IMR-90 (cell line): ENCODE results near the gene CAMK2G. TPM values are rescaled to one million over a fixed set of nuclear protein-coding genes. Genes with fewer than 3 reads are reported as not detected.
A peak's percentile ranks its signal among the peaks of the same experiment; 100 is the strongest.

Experiments
- ATAC-seq: fragments of 200-7000 bp; cut with Tn5 transposase; 2 replicates; pipeline ENCODE4 v1.9.1; 2020; ENCODE audit warnings: low read depth, mild to moderate bottlenecking, moderate library complexity
- BruUV-seq: library from RNA; stranded (reverse); fragments of 400-500 nt; replicated peaks from 2 replicates; lab custom pipeline; 2021; lab: Mats Ljungman, UMichigan
- CTCF ChIA-PET: fragments of 300-600 bp; formaldehyde crosslinking; extraction: SDS; loops from one replicate; lab custom pipeline; 2021; ENCODE audit warnings: antibody characterized with exemption; lab: Yijun Ruan, JAX
- POLR2A ChIA-PET: fragments of 300-600 bp; sonication (Branson Sonifier 250); formaldehyde crosslinking; loops from one replicate; lab custom pipeline; 2022; ENCODE audit warnings: antibody characterized with exemption; ENCODE audit not compliant: unreplicated experiment; lab: Charles Lee
- DNase-seq: peaks from one replicate; pipeline ENCODE4 v3.0.0; 2013
- H2AFZ ChIP-seq: replicated peaks from 2 replicates; pipeline ENCODE3; 2013; ENCODE audit warnings: low read length, mild to moderate bottlenecking; ENCODE audit not compliant: poor library complexity
- H2AK5ac ChIP-seq: 2 replicates; pipeline ENCODE4 v1.6.1; 2013; ENCODE audit warnings: low read depth, low read length, inconsistent platforms
- H2AK9ac ChIP-seq: replicated peaks from 2 replicates; pipeline ENCODE3; 2013; ENCODE audit warnings: mild to moderate bottlenecking, low read depth, low read length, moderate library complexity; ENCODE audit not compliant: poor library complexity
- H2BK120ac ChIP-seq: 2 replicates; pipeline ENCODE4 v1.6.1; 2013; ENCODE audit warnings: low read depth, low read length, inconsistent platforms
- H2BK15ac ChIP-seq: 3 replicates; pipeline ENCODE4 v1.6.1; 2013; ENCODE audit warnings: low read depth, low read length, inconsistent platforms
- H2BK20ac ChIP-seq: 2 replicates; pipeline ENCODE4 v1.6.1; 2013; ENCODE audit warnings: low read depth, mild to moderate bottlenecking, inconsistent platforms, low read length, moderate library complexity
- H2BK5ac ChIP-seq: 2 replicates; pipeline ENCODE4 v1.6.1; 2013; ENCODE audit warnings: mild to moderate bottlenecking, low read depth, low read length, inconsistent platforms; ENCODE audit not compliant: poor library complexity, severe bottlenecking
- H3K14ac ChIP-seq: replicated peaks from 2 replicates; pipeline ENCODE4 v1.6.1; 2013; ENCODE audit warnings: low read depth, low read length, inconsistent platforms
- H3K18ac ChIP-seq: 2 replicates; pipeline ENCODE4 v1.6.1; 2013; ENCODE audit warnings: low read depth, low read length, control low read depth
- H3K23ac ChIP-seq: 2 replicates; pipeline ENCODE4 v1.6.1; 2013; ENCODE audit warnings: low read depth, low read length, inconsistent platforms
- H3K27ac ChIP-seq: 2 replicates; pipeline ENCODE4 v1.5.1; 2013; ENCODE audit warnings: mild to moderate bottlenecking, control low read depth, low read length; ENCODE audit not compliant: insufficient read depth
- H3K27me3 ChIP-seq: 2 replicates; pipeline ENCODE4 v1.6.1; 2013; ENCODE audit warnings: low read length; ENCODE audit not compliant: control insufficient read depth, insufficient read depth
- H3K36me3 ChIP-seq: 2 replicates; pipeline ENCODE4 v1.6.1; 2013; ENCODE audit warnings: low read length, mixed read lengths; ENCODE audit not compliant: control insufficient read depth, insufficient read depth
- H3K4ac ChIP-seq: 2 replicates; pipeline ENCODE4 v1.6.1; 2013; ENCODE audit warnings: low read depth, low read length, inconsistent platforms
- H3K4me1 ChIP-seq: 2 replicates; pipeline ENCODE4 v1.6.1; 2013; ENCODE audit warnings: low read length, mixed read lengths; ENCODE audit not compliant: control insufficient read depth, insufficient read depth
- H3K4me2 ChIP-seq: 2 replicates; pipeline ENCODE4 v1.6.1; 2013; ENCODE audit warnings: low read depth, mild to moderate bottlenecking, control low read depth, low read length, moderate library complexity
- H3K4me3 ChIP-seq: 2 replicates; pipeline ENCODE4 v1.5.1; 2013; ENCODE audit warnings: low read depth, mild to moderate bottlenecking, control low read depth, low read length, moderate library complexity; ENCODE audit not compliant: insufficient read depth
- H3K56ac ChIP-seq: 2 replicates; pipeline ENCODE4 v1.6.1; 2013; ENCODE audit warnings: low read length, inconsistent platforms; ENCODE audit not compliant: insufficient read depth; ENCODE audit errors: extremely low read depth
- H3K79me1 ChIP-seq, 2 experiments: 2 replicates each; pipeline ENCODE4 v1.6.1; 2013; ENCODE audit warnings: low read length in 2 of 2, inconsistent platforms in 1 of 2, low read depth in 1 of 2
- H3K9ac ChIP-seq: 2 replicates; pipeline ENCODE4 v1.6.1; 2013; ENCODE audit warnings: low read depth, low read length, control low read depth
- H3K9me1 ChIP-seq: 2 replicates; pipeline ENCODE4 v1.6.1; 2013; ENCODE audit warnings: low read length, inconsistent platforms; ENCODE audit not compliant: insufficient read depth
- H3K9me3 ChIP-seq: 2 replicates; pipeline ENCODE4 v1.6.1; 2013; ENCODE audit warnings: low read length; ENCODE audit not compliant: control insufficient read depth, insufficient read depth
- H4K20me1 ChIP-seq: 2 replicates; pipeline ENCODE4 v1.6.1; 2013; ENCODE audit warnings: low read length, inconsistent platforms; ENCODE audit not compliant: insufficient read depth
- H4K5ac ChIP-seq: 2 replicates; pipeline ENCODE4 v1.6.1; 2013; ENCODE audit warnings: mild to moderate bottlenecking, low read depth, low read length, control low read depth
- H4K8ac ChIP-seq, 2 experiments: 2 replicates each; pipeline ENCODE4 v1.6.1; 2013; ENCODE audit warnings: low read depth in 2 of 2, low read length in 2 of 2, control low read depth in 1 of 2, inconsistent platforms in 1 of 2
- H4K91ac ChIP-seq: 2 replicates; pipeline ENCODE4 v1.6.1; 2013; ENCODE audit warnings: low read depth, low read length, inconsistent platforms; ENCODE audit not compliant: insufficient read depth
- BHLHE40 ChIP-seq: fragments of 150-350 bp; IDR thresholded peaks from 2 replicates; pipeline ENCODE4 v1.6.1; 2016; ENCODE audit warnings: mild to moderate bottlenecking, low read depth, low read length
- CEBPB ChIP-seq: IDR thresholded peaks from 2 replicates; pipeline ENCODE4 v1.6.1; 2012; ENCODE audit warnings: low read depth, low read length, improper control_type of control experiment
- CHD1 ChIP-seq: IDR thresholded peaks from 2 replicates; pipeline ENCODE4 v1.6.1; 2012; ENCODE audit warnings: low read depth, low read length, improper control_type of control experiment
- CTCF ChIP-seq: conservative IDR thresholded peaks from 2 replicates; pipeline ENCODE4 v1.5.1; 2012; ENCODE audit warnings: mild to moderate bottlenecking, low read depth, low read length, improper control_type of control experiment
- MAZ ChIP-seq: IDR thresholded peaks from 2 replicates; pipeline ENCODE4 v1.6.1; 2012; ENCODE audit warnings: low read depth, mild to moderate bottlenecking, low read length, improper control_type of control experiment, moderate library complexity, borderline replicate concordance
- MXI1 ChIP-seq: IDR thresholded peaks from 2 replicates; pipeline ENCODE4 v1.6.1; 2012; ENCODE audit warnings: low read depth, mild to moderate bottlenecking, low read length, moderate library complexity, borderline replicate concordance
- POLR2A ChIP-seq: IDR thresholded peaks from 2 replicates; pipeline ENCODE4 v1.6.1; 2012; ENCODE audit warnings: mild to moderate bottlenecking, low read depth, low read length
- RCOR1 ChIP-seq: IDR thresholded peaks from 2 replicates; pipeline ENCODE4 v1.6.1; 2012; ENCODE audit warnings: mild to moderate bottlenecking, low read length, improper control_type of control experiment; ENCODE audit not compliant: insufficient replicate concordance
- RFX5 ChIP-seq: IDR thresholded peaks from 2 replicates; pipeline ENCODE4 v1.8.0; 2012; ENCODE audit warnings: low read depth, mild to moderate bottlenecking, low read length, moderate library complexity
- SMC3 ChIP-seq: fragments of 150-350 bp; IDR thresholded peaks from 2 replicates; pipeline ENCODE4 v1.6.1; 2016; ENCODE audit warnings: low read depth, mild to moderate bottlenecking, antibody characterized with exemption, low read length, moderate library complexity
- USF2 ChIP-seq: fragments of 150-350 bp; IDR thresholded peaks from 2 replicates; pipeline ENCODE4 v1.6.1; 2017; ENCODE audit warnings: mild to moderate bottlenecking, antibody characterized with exemption, low read length, low read depth
- WGBS, 2 experiments: methylation state at CpG; one replicate each; pipeline versions ENCODE4 v1.1.5 to v1.1.7; 2013; ENCODE audit warnings: missing lambda C conversion rate in 2 of 2; ENCODE audit not compliant: insufficient read length in 1 of 2; ENCODE audit errors: extremely low coverage in 2 of 2; 5-methylcytosine and 5-hydroxymethylcytosine counted together
- dilution Hi-C: fragments of 300-500 bp; cut with HindIII; formaldehyde crosslinking; loops from one replicate; pipeline ENCODE4 v1.14.3; 2018; ENCODE audit warnings: low sequenced_read_pairs; ENCODE audit not compliant: unreplicated experiment
- in situ Hi-C: fragments of 300-500 bp; cut with MboI; formaldehyde crosslinking; loops from 3 replicates; pipeline ENCODE4 v1.14.3; 2019; ENCODE audit warnings: low sequenced_read_pairs, inconsistent platforms, mixed read lengths
- intact Hi-C: fragments of 100-400 bp; cut with micrococcal nuclease; formaldehyde crosslinking; loops from 2 replicates; pipeline ENCODE4 v1.10.0; 2022
- polyA plus RNA-seq, 3 experiments: library from polyadenylated mRNA; depleted of rRNA; stranded (reverse); fragments of >200 nt; gene quantifications; 2 replicates each; pipeline ENCODE4 v1.2.3, GENCODE V29; 2012; ENCODE audit warnings: low replicate concordance in 1 of 3
- total RNA-seq: library from RNA; depleted of rRNA; stranded (reverse); fragments of >200 nt; gene quantifications from 2 replicates; pipeline ENCODE4 v1.2.3, GENCODE V29; 2012
- TF ChIP-seq, protein P1 (sequence below): fragments of 150-350 bp; IDR thresholded peaks from 2 replicates; pipeline ENCODE4 v1.6.1; 2016; ENCODE audit warnings: low read depth, mild to moderate bottlenecking, low read length, moderate library complexity, borderline replicate concordance

CAMK2G gene
- total and polyA plus RNA-seq, 2 of the 4 experiments (the other 2 are of a cell fraction), result 20.4 to 25.4 TPM

GRCh38 chr10:73781879-73782748, 92.2 kb downstream of the CAMK2G start, which contains the start of gene CHCHD1:
TSS of gene CHCHD1 (plus strand) at chr10:73782048. CDS start at chr10:73782076, 28 bp downstream.
- Histone ChIP-seq H3K79me1 (peaks cover 18 to 53% of the 10 kb centered on the region in 2 experiments), H3K23ac (peak within 1 kb of the TSS; percentile 85), H2AK9ac (peak within 1 kb of the TSS; percentile 88), H3K9me1 (peaks cover 1% of the 10 kb centered on the region; the same call in 1 of the 2 replicates), H2AK5ac (peak within 1 kb of the TSS; percentile 88), H4K5ac (peak within 1 kb of the TSS; percentile 83), H3K4me2 (peak within 1 kb of the TSS; percentile 97), H4K8ac (peak within 1 kb of the TSS; percentile 84 to 95), H3K9ac (peak within 1 kb of the TSS; percentile 91), H3K27me3 (no peaks in the 10 kb centered on the region), H3K18ac (peak within 1 kb of the TSS; percentile 49; the same call in 1 of the 2 replicates), H3K56ac (peak within 1 kb of the TSS; percentile 88), H4K20me1 (peaks cover 13% of the 10 kb centered on the region), H3K36me3 (peaks cover 7% of the 10 kb centered on the region), H3K27ac (peak within 1 kb of the TSS; percentile 90), H2AFZ (peak within 1 kb of the TSS; percentile 97), H2BK20ac (no peak within 1 kb of the TSS), H3K4ac (peak within 1 kb of the TSS; percentile 87), H2BK5ac (peak within 1 kb of the TSS; percentile 90), H3K4me3 (peak within 1 kb of the TSS; percentile 92), H3K9me3 (no peaks in the 10 kb centered on the region), H3K4me1 (peaks cover 5% of the 10 kb centered on the region; the same call in 1 of the 2 replicates), H2BK15ac (no peak within 1 kb of the TSS), H2BK120ac (peak within 1 kb of the TSS; percentile 58; the same call in 1 of the 2 replicates), H3K14ac (peak within 1 kb of the TSS; percentile 86), H4K91ac (peak within 1 kb of the TSS; percentile 82)
- ATAC-seq, result peak; percentile 74
- POLR2A ChIA-PET, result interaction anchor here (0.7 kb wide), 1 partner anchor 38 kb away, joined by 4 read pairs; no protein-coding TSS in a partner anchor
- BruUV-seq, result no TSS peak
- intact Hi-C loops (loop anchor here (2.0 kb wide), 1 partner anchor 37 kb away; the partner anchor contains the start of gene SEC24C), dilution Hi-C loops (no loop called here), in situ Hi-C loops (no loop called here)
- DNase-seq, result peak; percentile 85
- CTCF ChIA-PET, result interaction anchor here (1.0 kb wide), 1 partner anchor 108 kb away, joined by 3 read pairs; no protein-coding TSS in a partner anchor
- WGBS, 2 experiments, result 1% methylated on average over 19 of the region's 57 CpGs; no CpG with 5 or more reads in 1 of the 2 experiments
- TF ChIP-seq, protein P1, sequence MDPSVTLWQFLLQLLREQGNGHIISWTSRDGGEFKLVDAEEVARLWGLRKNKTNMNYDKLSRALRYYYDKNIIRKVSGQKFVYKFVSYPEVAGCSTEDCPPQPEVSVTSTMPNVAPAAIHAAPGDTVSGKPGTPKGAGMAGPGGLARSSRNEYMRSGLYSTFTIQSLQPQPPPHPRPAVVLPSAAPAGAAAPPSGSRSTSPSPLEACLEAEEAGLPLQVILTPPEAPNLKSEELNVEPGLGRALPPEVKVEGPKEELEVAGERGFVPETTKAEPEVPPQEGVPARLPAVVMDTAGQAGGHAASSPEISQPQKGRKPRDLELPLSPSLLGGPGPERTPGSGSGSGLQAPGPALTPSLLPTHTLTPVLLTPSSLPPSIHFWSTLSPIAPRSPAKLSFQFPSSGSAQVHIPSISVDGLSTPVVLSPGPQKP, result no peak
- peak; percentile 60; the same call in 1 of the 2 replicates for TF ChIP-seq USF2
- no peak for TF ChIP-seq CHD1
- no peak for TF ChIP-seq RCOR1
- no peak; the same call in 1 of the 2 replicates for TF ChIP-seq POLR2A
- TF ChIP-seq CEBPB, result peak; percentile 73
- TF ChIP-seq RFX5, result 0 out of 2 replicates have a peak, but pooled peaks have one; percentile 13
- no peak for TF ChIP-seq CTCF
- TF ChIP-seq MAZ, result peak; percentile 10; the same call in 1 of the 2 replicates
- no peak for TF ChIP-seq SMC3
- TF ChIP-seq BHLHE40, result peak; percentile 54
- TF ChIP-seq MXI1, result peak; percentile 76
